OCI-LY3 (cell line): Measurements from ENCODE around the gene TBC1D5.

Experiments used
- EZH2phosphoT487 ChIP-seq: fragments of 200-600 bp; shearing (Covaris generic); IDR thresholded peaks from 2 replicates; pipeline ENCODE4 v1.6.1; 2018; ENCODE audit warnings: antibody characterized with exemption, mixed run types, low read depth
- TF ChIP-seq, protein P1 (sequence below): fragments of 200-600, 300-600 bp; sonication (generic); IDR thresholded peaks from 2 replicates; pipeline ENCODE4 v1.5.1; 2014; ENCODE audit warnings: antibody characterized with exemption, low read length, low read depth

DNA sequence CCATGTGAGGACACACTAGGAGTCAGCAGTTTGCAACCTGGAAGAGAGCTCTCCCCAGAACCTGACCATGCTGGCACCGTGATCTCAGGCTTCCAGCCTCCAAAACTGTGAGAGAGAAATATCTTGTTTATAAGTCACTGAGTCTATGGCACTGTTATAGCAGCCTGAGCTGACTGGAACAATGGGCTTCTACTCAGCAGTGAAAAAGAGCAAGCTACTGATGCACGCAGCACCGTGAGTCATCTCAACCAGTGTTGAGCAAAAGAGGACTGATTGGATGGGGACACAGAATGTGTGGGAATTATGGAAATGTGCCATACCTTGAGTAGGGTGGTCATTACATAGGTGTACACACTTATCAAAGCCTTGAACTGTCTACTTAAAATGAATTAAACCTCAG, 627.2 kb downstream of the TBC1D5 start:
- TF ChIP-seq, protein P1, sequence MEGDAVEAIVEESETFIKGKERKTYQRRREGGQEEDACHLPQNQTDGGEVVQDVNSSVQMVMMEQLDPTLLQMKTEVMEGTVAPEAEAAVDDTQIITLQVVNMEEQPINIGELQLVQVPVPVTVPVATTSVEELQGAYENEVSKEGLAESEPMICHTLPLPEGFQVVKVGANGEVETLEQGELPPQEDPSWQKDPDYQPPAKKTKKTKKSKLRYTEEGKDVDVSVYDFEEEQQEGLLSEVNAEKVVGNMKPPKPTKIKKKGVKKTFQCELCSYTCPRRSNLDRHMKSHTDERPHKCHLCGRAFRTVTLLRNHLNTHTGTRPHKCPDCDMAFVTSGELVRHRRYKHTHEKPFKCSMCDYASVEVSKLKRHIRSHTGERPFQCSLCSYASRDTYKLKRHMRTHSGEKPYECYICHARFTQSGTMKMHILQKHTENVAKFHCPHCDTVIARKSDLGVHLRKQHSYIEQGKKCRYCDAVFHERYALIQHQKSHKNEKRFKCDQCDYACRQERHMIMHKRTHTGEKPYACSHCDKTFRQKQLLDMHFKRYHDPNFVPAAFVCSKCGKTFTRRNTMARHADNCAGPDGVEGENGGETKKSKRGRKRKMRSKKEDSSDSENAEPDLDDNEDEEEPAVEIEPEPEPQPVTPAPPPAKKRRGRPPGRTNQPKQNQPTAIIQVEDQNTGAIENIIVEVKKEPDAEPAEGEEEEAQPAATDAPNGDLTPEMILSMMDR, result no peak
- TF ChIP-seq EZH2phosphoT487, result no peak
